COR-L47 (cell line): ENCODE results near the gene PPFIBP2.
"Not testable (repeated sequence)": the region's sequence is repeated elsewhere in the genome, so short reads cannot be mapped to it uniquely, and the experiment has no call there.

Experiments used
- DNase-seq: peaks from one replicate; lab custom pipeline; 2025; lab: John Stamatoyannopoulos, UW

PPFIBP2 gene

GRCh38 chr11:7499081-7499480 is 14.7 kb upstream of the PPFIBP2 start:
- no peak for DNase-seq

- no peak for DNase-seq
Observed at GRCh38 chr11:7500251-7500650, 13.5 kb upstream of the PPFIBP2 start.

GRCh38 chr11:7501251-7501650 is 12.5 kb upstream of the PPFIBP2 start:
- DNase-seq: no peak

GRCh38 chr11:7501894-7502293 is 11.9 kb upstream of the PPFIBP2 start:
- no peak for DNase-seq

- DNase-seq: no peak
Observed at GRCh38 chr11:7506243-7506642, 7.6 kb upstream of the PPFIBP2 start.

- no peak for DNase-seq
Observed at GRCh38 chr11:7508087-7508486, 5.7 kb upstream of the PPFIBP2 start.

GRCh38 chr11:7509966-7510365 is 3.8 kb upstream of the PPFIBP2 start:
- DNase-seq: no peak

- DNase-seq: no peak
Observed at GRCh38 chr11:7511401-7511800, 2.4 kb upstream of the PPFIBP2 start.

- DNase-seq: no peak
Observed at GRCh38 chr11:7512525-7513233, 1.1 kb upstream of the PPFIBP2 start.

- DNase-seq: no peak
Observed at GRCh38 chr11:7514099-7514591, 346 bp downstream of the PPFIBP2 start.

- DNase-seq: no peak
Observed at GRCh38 chr11:7515447-7515886, 1.7 kb downstream of the PPFIBP2 start.

GRCh38 chr11:7516475-7516874 is 2.7 kb downstream of the PPFIBP2 start:
- DNase-seq: no peak

- DNase-seq: not testable (repeated sequence)
Observed at GRCh38 chr11:7517743-7518142, 3.9 kb downstream of the PPFIBP2 start.

GRCh38 chr11:7518811-7519562 is 5.2 kb downstream of the PPFIBP2 start:
- no peak for DNase-seq

- no peak for DNase-seq
Observed at GRCh38 chr11:7520011-7520942, 6.5 kb downstream of the PPFIBP2 start.

GRCh38 chr11:7520981-7521487 is 7.2 kb downstream of the PPFIBP2 start:
- DNase-seq: no peak

GRCh38 chr11:7522121-7522520 is 8.3 kb downstream of the PPFIBP2 start:
- no peak for DNase-seq

GRCh38 chr11:7522546-7522945 is 8.7 kb downstream of the PPFIBP2 start:
- DNase-seq: no peak

- no peak for DNase-seq
Observed at GRCh38 chr11:7523416-7524210, 9.8 kb downstream of the PPFIBP2 start.

- no peak for DNase-seq
Observed at GRCh38 chr11:7524462-7525235, 10.8 kb downstream of the PPFIBP2 start.
